Non-pigmented ciliary epithelial cell (primary cell): ENCODE results near the gene CDC34.

Experiments used
- DNase-seq: peaks from one replicate; pipeline ENCODE4 v3.0.0-alpha.2; 2010; ENCODE audit warnings: low read depth

The CDC34 gene

DNA sequence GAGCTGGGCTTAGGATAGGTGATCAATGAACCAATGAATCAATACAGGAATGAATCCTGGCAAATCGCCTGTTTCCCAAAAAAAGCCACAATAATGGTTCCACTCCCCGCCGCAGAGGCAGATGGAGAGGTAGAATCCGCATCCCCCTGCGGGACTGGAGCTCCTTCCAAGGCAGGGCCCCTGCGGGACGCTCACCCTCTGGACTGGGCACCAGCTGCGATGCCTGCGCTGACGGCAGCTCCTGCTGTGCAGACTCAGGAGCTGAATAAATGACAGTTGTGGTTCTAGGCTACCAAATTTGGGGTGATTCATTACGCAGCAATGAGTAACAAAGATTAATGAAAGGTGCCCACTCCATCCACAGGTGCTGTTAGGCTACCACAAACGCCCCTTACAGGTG lies 8.8 kb upstream of the CDC34 start:
- no peak for DNase-seq

DNA sequence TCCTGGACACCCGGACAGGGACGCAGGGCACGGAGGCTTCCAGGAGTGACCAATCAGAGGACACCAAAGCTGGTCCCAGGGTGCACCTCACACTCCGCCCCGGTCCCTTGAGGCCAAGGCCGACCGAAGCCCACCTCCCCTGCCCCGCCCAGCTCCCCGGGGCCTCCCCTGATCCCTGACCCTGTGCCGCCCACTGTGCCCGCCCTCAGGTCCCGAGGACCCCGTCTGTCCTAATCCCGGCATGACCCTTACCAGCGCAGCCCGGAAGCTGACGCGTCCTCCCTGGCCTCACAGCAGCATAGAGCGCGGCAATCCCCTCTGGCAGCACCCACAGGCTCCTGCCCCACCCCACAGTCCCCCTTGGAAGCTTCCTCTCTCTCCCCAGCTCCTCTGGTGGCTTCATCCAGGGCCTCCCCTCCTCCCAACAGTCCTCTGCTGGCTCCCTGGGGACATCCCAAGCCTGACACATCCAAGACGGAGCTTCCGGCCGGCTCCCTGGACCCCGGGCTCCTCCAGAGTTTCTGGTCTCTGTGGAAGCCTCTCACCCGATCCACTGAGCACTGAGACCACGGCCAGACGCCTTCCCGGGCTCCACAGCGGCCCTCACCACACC lies 7.4 kb upstream of the CDC34 start:
- DNase-seq, result no peak

DNA sequence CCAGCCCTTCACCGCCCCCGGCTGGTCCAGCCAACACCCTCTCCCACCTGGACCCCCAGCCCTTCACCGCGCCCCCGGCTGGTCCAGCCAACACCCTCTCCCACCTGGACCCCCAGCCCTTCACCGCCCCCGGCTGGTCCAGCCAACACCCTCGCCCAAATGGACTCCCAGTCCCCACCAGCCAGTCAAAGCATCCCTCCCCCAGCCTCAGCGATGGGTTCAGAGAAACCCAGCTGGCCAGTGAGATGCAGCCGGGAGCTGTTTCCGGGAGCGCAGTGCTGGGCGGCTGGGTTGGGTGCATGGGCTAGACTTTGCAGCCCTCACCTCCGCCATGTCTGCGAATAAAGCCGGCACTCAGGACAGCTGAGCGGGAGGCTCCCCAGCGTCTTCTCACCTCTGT lies 6.5 kb upstream of the CDC34 start:
- DNase-seq, result no peak

DNA sequence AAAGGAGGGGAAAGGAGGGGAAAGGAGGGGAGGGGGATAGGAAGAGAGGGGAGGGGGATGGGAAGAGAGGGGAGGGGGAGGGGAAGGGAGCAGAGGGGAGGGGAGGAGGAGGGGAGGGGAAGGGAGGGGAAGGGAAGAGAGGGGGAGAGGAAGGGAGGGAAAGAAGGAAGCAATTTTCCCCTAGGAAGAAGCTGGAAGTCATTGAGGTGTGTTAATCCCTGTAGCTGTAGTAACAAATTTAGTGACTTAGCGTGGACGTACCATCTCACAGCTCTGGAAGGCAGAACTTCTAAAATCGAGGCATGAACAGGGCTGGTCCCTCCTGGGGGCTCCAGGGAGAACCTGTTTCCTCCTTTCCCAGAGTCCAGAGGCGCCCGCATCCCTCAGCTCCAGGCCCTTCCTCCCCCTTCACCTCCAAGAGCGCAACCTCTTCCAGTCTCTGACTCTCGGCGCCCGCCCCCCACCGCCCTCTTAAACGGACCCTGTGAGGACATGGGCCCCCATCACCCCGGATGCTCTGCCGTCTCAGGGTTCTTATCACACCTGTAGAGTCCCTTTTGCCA lies 5.6 kb upstream of the CDC34 start:
- DNase-seq, result no peak

DNA sequence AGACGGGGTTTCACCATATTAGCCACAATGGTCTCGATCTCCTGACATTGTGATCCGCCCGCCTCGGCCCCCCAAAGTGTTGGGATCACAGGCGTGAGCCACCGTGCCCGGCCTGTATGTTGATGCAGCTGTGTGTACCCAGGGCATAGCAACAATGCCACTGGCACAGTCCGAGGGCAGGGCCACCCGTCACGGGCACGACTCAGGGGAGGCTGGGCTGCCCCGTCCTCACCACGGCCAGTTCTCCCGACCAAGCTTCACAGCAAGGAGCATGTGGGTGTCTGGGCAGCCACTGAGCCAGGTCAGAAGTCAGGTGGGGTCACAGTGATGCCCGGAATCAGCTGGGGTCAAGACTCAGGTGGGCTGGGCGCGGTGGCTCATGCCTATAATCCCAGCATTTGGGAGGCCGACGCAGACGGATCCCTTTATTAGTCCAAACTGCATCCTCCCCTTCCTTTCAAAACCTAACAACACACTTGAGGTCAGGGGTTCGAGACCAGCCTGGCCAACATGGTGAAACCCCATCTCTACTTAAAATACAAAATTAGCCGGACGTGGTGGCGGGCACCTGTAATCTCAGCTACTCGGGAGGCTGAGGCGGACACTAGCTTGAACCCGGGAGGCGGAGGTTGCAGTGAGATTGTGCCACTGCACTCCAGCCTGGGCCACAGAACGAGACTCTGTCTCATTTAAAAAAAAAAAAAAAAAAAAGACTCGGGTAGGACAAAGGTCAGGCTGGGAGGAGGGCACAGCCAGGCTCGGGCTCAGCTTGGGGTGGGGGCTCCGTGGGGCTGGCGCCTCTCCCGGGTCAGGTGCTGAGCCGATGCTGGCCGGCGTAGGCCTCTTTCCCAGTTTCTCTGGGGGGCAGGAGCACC lies 1.2 kb upstream of the CDC34 start:
- no peak for DNase-seq

DNA sequence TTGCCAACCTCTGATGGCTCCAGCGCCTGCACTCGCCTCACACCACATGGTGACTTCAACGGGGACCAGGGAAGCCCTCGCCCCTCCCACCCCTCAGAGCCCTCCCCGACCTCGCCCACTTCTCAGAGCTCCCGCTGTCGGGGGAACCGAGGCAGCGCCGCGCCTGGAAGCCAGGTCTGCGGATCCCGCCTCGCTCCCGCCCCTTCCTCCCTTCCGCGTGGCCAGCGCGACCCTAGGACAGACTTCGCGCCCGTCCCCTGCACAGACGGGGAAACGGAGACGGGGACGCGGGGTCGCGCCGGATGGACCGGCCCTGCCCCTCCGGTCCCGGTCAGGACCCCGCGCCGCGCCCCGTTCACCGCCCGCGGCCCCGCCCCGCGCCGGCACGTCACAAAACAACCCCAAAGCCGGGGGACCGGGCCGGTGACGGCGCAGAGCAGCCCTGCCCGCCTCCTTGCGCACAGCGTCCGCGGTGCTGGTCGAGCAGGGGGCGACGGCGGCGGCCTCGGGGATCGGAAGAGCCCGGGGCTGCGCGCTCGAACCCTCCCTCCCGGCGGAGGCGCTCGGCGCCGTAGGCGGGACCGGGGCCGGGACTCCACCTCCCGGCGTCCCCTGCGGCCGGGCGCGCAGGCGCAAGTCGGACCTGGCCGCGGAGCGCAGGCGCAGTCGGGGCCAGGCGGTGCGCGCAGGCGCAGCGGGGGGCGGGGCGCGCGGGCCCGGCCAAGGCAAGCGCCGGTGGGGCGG lies 379 bp upstream of the CDC34 start:
- DNase-seq, result no peak

DNA sequence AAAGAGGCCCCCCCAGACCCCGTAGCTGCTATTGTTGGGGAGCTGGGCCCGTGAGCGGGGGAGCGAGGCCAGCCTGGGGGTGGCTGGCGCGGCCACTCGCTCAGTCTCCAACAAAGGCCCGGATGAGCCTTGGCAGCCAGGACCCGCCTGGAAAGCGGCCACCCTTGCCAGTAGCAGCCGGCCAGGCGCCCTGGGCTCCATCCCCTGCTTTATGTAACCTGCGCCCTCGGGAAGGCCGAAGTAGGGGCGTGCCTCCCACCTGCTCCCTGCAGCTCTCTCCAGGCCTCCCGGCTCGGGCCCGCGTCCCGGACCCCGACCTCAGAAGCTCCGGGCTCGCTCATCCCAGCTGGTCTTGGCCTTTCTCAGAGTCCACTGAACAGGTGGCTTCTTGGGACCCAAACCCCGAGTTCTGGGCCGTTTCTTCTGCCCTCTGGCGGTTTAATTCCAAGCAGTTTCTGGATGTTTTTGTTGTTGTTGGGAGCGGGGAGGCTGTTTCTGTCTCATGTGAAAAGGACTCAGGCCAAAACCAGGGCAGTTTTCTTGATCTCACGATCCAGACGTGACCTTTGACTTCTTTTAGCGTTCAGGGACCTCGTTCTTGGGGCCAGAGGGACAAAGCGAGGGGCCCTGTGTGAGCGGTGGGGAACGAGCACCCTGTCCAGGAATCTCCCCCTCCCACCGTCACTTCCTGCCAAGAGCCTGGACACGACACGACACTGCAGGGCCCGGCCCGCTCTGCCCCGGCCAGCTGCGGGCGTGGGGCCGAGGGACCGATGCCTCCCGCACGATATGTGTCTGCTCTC lies 1.2 kb downstream of the CDC34 start:
- DNase-seq, result no peak

DNA sequence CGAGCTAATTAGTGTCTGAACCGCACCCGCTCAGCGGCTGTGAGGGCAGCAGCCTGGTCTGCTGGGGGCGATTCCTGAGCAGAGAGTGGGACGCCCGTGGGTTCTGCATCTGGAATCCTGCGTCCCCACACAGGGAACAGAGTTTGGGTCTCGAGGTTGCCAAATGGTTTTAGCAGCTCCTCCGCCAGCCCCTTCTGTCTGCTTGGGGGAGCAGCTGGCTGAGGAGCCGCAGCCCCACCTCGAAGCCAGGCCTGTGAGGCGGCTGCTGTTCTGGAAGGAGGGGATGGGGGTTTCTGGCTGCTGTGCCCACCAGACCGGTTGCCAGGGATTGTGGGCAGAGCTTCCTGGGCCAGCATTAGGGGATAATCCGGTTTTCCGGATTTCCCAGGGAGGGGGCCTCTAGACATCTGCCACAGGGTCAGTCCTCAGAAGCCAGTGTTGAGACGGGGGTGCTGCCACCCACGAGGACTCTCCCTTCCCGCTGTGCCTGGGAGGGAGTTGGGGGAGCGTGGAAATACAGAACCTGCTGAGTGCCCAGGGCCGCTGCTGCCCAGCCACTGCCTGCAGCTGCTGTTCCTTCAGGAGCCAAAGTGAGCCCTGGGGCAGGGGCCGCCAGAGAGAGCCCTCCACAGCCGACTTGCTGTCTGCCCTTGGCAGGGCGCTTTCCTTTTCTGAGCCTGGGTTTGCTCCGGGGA lies 2.0 kb downstream of the CDC34 start:
- DNase-seq, result no peak

DNA sequence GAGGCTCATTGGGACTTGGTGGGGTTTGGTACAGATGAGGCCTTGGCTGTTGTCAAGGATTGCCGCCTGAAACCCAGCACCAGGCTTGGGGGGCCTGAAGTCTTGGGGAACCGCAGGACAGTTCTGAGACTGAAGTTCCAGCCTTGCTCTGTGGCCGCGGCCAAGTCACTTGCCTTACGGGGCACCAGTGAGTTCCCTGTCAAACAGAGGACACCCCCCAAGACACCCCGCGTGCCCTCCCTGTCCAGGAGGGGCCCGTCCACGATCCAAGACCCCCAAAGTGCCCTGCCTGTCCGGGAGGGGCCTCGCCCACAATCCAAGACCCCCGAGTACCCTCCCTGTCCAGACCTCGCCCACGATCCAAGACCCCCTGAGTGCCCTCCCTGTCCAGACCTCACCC lies 2.5 kb downstream of the CDC34 start:
- DNase-seq, result no peak

DNA sequence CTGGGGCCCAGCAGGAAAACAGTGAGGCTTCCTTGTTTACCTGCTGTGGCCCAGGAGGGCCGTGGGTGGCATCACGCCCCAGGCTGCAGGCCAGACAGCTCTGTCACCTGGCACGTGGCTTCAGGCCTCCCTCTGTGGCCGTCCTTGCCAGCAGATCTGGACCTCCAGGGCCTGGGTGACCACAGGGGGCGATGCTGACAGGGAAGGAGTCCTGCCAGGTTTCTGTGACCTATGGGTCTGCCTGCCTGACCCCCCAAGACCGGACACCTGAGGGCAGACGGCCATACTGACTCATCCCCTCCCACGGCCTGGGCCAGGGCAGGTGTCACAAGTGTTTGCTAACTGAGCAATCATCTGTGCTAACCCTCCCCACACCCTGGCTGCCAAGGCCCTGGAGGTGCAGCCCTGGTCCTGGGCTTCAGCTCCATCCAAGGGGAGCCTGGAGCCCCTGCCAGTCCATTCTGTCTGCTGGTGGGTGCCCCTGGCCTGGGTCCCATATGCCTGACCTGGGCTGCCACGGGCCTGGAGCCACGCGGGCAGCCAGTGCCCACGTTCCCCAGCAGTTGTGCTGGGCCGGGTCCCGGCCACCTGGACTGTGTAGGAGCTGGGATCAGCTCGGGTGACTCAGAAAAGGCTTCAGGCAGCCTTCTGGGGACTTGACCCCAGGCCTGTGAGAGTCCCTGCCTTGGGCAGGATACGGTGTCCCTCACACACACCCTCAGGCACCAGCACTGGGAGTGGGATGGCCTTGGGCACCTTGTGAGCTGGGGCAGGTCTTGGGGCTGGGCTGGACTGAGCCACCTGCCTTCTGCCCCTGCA lies 3.7 kb downstream of the CDC34 start:
- DNase-seq, result no peak

DNA sequence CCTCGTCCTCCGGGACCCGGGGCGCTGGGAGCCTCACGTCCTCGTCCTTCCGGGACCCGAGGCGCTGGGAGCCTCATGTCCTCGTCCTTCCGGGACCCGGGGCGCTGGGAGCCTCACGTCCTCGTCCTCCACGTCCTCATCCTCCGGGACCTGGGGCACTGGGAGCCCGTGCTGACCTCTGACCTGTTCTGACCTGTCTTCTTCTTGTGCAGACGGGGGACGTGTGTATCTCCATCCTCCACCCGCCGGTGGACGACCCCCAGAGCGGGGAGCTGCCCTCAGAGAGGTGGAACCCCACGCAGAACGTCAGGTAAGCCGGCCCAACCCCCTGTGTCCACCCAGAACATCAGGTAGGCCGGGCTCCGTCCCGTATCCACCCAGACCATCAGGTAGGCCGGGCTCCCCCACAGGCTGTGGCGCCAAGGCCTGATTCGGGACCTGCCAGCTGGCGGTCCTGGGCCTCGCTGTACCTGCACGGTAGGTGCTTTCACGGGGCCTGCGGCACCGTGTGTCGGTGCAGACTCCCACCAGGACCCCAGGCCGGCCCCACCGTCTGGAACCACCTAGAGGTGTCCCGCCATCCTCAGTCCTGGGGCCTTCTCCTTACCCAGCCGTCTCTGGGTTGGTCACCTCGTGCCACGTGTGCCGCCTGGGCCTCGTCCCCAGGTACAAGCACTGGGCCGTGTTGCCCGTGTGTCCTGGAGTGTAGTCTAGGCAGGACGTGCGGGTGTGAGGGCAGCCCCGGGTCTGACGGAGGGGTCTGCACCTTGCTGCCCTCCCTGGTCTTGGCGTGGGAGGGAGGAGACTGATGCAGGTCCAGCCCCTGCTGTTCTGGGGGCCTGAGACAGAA lies 4.7 kb downstream of the CDC34 start:
- DNase-seq, result no peak

DNA sequence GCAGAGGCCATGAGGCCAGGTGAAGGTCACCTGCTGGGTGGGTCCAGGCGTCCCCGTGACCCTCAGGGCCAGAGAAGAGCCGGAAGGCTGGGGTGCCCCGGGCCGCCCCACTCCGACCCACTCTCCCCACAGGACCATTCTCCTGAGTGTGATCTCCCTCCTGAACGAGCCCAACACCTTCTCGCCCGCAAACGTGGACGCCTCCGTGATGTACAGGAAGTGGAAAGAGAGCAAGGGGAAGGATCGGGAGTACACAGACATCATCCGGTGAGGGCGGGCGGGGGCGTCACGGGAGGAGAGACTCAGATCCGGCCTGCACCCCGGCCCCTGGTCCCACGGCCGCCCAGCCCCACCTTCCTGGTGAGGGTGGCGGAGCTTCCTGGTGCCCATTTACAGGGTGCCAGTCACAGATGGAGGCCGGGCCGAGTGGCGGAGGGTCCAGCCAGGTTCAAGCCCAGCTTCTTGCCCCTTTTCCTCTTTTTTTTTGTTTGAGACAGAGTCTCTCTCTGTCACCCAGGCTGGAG lies 5.4 kb downstream of the CDC34 start:
- no peak for DNase-seq

DNA sequence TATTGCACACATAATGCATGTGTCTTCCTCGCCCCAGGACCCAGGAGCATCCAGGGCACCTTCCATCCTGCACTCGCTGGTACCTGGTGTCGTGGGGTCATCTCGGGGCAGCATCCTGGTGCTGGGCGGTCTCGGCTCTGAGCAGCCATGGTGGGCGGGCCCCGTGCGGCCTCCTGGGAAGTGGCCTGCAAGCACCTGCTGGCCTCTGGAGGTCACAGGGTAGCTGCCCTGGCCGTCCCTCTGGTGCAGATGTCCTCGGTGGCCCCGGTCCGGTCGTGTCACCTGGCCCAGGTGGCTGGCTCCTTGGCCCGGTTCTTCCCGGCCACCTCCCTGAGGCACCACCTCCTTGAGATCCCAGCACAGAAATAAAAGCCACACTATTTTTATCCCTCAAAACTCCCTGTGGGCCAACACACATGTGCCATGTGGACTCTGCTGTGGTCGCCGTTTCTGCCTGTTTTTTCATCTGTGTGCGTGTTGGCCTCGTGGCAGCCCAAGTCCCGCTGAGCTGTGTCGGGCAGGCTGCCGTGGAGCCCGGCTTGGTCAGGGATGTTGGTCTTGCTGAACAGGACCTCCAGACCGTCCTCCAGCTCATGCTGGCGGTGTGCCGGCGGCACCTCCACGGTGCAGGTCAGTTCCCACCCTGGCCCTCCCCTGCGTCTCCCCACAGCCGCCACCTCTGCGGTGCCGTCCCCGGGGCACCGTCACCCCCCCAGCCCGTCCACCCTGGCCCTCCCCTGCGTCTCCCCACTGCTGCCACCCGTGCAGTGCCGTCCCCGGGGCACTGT lies 7.3 kb downstream of the CDC34 start:
- DNase-seq, result no peak

DNA sequence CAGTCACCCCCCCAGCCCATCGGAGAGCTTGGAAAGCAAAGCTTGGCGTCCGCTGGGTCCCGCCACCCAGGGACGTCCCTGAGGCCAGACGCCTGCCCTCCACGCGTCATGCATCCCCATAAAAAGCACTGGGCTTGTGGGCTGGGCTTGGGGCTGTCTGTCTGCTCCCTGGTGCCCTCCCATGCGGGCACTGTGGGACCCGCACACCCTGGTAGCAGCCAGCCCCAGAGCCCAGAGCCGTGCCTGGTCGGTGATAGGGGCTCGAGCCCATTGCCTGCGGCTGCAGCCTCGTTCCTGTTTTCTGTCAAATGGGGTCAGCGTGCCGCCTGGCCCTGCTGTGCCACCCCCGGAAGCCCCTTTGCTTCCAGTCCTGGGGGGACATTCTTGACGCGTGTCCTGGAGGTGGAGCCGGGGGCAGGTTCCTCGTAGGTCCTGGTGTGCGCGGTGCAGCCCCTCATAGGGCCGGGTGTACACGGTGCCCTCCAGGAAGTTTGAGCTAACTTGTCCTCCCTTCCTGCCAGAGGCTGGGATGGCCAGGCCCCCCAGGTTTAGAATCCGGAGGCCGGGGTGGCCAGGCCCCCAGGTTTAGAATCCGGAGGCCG lies 8.0 kb downstream of the CDC34 start:
- DNase-seq, result no peak

DNA sequence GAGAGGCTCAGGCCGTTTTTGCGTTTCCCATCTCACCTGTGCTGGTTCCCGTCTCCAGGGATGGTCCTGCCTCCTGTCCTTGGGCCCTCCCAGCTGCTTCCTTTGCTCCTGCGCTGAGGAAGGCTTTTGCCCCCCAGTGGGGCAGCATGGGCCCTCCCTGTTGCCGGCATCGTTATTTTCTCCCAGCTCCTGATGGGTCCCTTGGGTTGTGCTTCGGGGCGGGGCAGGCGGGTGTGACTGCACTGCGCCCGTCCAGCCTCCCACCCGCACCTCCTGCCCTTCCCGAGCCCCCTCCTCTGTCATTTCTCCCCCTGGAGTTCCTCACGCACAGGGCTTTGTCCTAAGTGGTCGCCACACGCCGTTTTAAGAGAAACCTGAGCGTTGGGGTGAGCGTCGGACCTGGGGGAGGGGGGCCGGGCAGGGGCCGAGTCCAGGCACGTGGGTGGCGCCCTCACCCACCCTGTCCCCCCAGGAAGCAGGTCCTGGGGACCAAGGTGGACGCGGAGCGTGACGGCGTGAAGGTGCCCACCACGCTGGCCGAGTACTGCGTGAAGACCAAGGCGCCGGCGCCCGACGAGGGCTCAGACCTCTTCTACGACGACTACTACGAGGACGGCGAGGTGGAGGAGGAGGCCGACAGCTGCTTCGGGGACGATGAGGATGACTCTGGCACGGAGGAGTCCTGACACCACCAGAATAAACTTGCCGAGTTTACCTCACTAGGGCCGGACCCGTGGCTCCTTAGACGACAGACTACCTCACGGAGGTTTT lies 9.5 kb downstream of the CDC34 start:
- DNase-seq, result no peak

DNA sequence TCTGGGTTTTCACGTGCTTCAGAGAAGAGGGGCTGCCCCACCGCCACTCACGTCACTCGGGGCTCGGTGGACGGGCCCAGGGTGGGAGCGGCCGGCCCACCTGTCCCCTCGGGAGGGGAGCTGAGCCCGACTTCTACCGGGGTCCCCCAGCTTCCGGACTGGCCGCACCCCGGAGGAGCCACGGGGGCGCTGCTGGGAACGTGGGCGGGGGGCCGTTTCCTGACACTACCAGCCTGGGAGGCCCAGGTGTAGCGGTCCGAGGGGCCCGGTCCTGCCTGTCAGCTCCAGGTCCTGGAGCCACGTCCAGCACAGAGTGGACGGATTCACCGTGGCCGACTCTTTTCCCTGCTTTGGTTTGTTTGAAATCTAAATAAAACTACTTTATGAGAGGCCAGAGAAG lies 10.1 kb downstream of the CDC34 start:
- DNase-seq, result no peak

DNA sequence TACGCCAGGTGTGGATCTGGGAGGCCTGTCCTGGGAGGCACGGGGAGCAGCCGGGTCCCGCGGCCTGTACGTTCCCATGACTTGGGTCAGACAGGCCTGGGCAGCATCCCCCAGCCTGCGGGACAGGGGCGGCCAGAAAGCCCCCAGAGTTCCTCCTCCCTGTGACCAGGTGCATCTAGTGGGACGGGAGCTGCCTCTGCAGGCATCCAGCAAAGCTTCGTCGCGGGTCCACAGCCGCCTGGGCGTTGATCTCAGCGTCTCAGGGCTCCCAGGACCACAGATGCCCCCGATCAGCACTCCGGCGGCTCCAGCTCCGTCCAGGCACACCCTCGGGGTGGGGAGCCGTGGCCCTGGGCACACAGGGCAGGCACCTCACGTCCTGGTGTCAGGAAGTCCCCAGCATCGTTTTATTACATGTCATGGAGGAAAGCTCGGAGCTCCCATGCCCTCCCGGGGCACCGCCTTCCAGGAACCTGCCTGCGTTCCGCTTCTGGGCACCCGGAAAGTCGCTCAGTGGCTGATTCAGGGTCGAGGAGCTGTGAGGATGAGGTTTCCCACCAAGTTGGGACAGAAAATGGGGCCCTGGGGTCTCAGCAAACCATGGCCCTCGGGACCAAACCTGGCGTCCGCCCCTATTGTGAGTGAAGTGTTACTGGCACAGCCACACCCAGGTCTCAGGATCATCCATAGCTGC lies 10.8 kb downstream of the CDC34 start:
- DNase-seq, result no peak
